ENCODE results near the gene SLC23A2. TPM values are rescaled to one million over a fixed set of nuclear protein-coding genes. Genes with fewer than 3 reads are reported as not detected.
A peak's percentile ranks its signal among the peaks of the same experiment; 100 is the strongest.
"Not testable (repeated sequence)": the region's sequence is repeated elsewhere in the genome, so short reads cannot be mapped to it uniquely, and the experiment has no call there.

Gene SLC23A2
- polyA plus RNA-seq, 2 donors: 3.1 TPM

GRCh38 chr20:4878099-4878498 is 123.2 kb downstream of the SLC23A2 start:
- H3K27ac ChIP-seq (ENCODE audit: low read depth in 2 of 2, low read length in 1 of 2); H3K4me1 ChIP-seq (ENCODE audit: control insufficient read depth in 2 of 2, insufficient read depth in 2 of 2, low read length in 1 of 2); H3K4me3 ChIP-seq (ENCODE audit: low read depth in 1 of 2, low read length in 2 of 2); H3K9me3 ChIP-seq (ENCODE audit: control insufficient read depth in 2 of 2, insufficient read depth in 1 of 2, low read depth in 1 of 2, low read length in 1 of 2); H3K27me3 ChIP-seq (ENCODE audit: control insufficient read depth in 1 of 2, insufficient read depth in 2 of 2, low read length in 2 of 2): not testable (repeated sequence)
- 83 to 85% methylated on average over 5 of the region's 5 CpGs for WGBS, 2 donors
- peaks cover 11 to 12% of the 10 kb centered on the region in 2 donors for H3K36me3 ChIP-seq (ENCODE audit: control insufficient read depth in 2 of 2, insufficient read depth in 2 of 2, low read length in 1 of 2)

- H3K4me1 ChIP-seq (ENCODE audit: control insufficient read depth in 2 of 2, insufficient read depth in 2 of 2, low read length in 1 of 2): no peaks in the 10 kb centered on the region
- H3K9me3 ChIP-seq (ENCODE audit: control insufficient read depth in 2 of 2, insufficient read depth in 1 of 2, low read depth in 1 of 2, low read length in 1 of 2): no peaks in the 10 kb centered on the region
- H3K27ac ChIP-seq (ENCODE audit: low read depth in 2 of 2, low read length in 1 of 2): no peak overlapping the region
- H3K4me3 ChIP-seq (ENCODE audit: low read depth in 1 of 2, low read length in 2 of 2): no peak overlapping the region
- 94 to 96% methylated on average over 5 of the region's 5 CpGs for WGBS, 2 donors
- no peaks in the 10 kb centered on the region for H3K27me3 ChIP-seq (ENCODE audit: control insufficient read depth in 1 of 2, insufficient read depth in 2 of 2, low read length in 2 of 2)
- H3K36me3 ChIP-seq (ENCODE audit: control insufficient read depth in 2 of 2, insufficient read depth in 2 of 2, low read length in 1 of 2): peaks cover 11 to 12% of the 10 kb centered on the region in 2 donors
These were observed 124.6 kb downstream of the SLC23A2 start for GRCh38 chr20:4876731-4877130.

- Histone ChIP-seq H3K27me3 (ENCODE audit: control insufficient read depth in 1 of 2, insufficient read depth in 2 of 2, low read length in 2 of 2) (no peaks in the 10 kb centered on the region), H3K4me1 (ENCODE audit: control insufficient read depth in 2 of 2, insufficient read depth in 2 of 2, low read length in 1 of 2) (no peaks in the 10 kb centered on the region), H3K36me3 (ENCODE audit: control insufficient read depth in 2 of 2, insufficient read depth in 2 of 2, low read length in 1 of 2) (peaks cover 11 to 14% of the 10 kb centered on the region in 2 donors), H3K27ac (ENCODE audit: low read depth in 2 of 2, low read length in 1 of 2) (no peak overlapping the region), H3K9me3 (ENCODE audit: control insufficient read depth in 2 of 2, insufficient read depth in 1 of 2, low read depth in 1 of 2, low read length in 1 of 2) (no peaks in the 10 kb centered on the region), H3K4me3 (ENCODE audit: low read depth in 1 of 2, low read length in 2 of 2) (no peak overlapping the region)
- 85 to 88% methylated on average over 4 of the region's 4 CpGs for WGBS, 2 donors
These were observed 125.0 kb downstream of the SLC23A2 start for GRCh38 chr20:4876301-4876700.

- Histone ChIP-seq H3K9me3 (ENCODE audit: control insufficient read depth in 2 of 2, insufficient read depth in 1 of 2, low read depth in 1 of 2, low read length in 1 of 2) (no peaks in the 10 kb centered on the region), H3K27ac (ENCODE audit: low read depth in 2 of 2, low read length in 1 of 2) (no peak overlapping the region), H3K36me3 (ENCODE audit: control insufficient read depth in 2 of 2, insufficient read depth in 2 of 2, low read length in 1 of 2) (peaks cover 11 to 14% of the 10 kb centered on the region in 2 donors), H3K27me3 (ENCODE audit: control insufficient read depth in 1 of 2, insufficient read depth in 2 of 2, low read length in 2 of 2) (no peaks in the 10 kb centered on the region), H3K4me1 (ENCODE audit: control insufficient read depth in 2 of 2, insufficient read depth in 2 of 2, low read length in 1 of 2) (no peaks in the 10 kb centered on the region), H3K4me3 (ENCODE audit: low read depth in 1 of 2, low read length in 2 of 2) (no peak overlapping the region)
- 57 to 63% methylated on average over 16 of the region's 16 CpGs for WGBS, 2 donors
These were observed 125.7 kb downstream of the SLC23A2 start for GRCh38 chr20:4875578-4876067.

GRCh38 chr20:4873396-4873795 is 127.9 kb downstream of the SLC23A2 start:
- Histone ChIP-seq H3K4me1 (ENCODE audit: control insufficient read depth in 2 of 2, insufficient read depth in 2 of 2, low read length in 1 of 2) (no peaks in the 10 kb centered on the region), H3K27ac (ENCODE audit: low read depth in 2 of 2, low read length in 1 of 2) (no peak overlapping the region), H3K27me3 (ENCODE audit: control insufficient read depth in 1 of 2, insufficient read depth in 2 of 2, low read length in 2 of 2) (no peaks in the 10 kb centered on the region), H3K36me3 (ENCODE audit: control insufficient read depth in 2 of 2, insufficient read depth in 2 of 2, low read length in 1 of 2) (peaks cover 11 to 14% of the 10 kb centered on the region in 2 donors), H3K9me3 (ENCODE audit: control insufficient read depth in 2 of 2, insufficient read depth in 1 of 2, low read depth in 1 of 2, low read length in 1 of 2) (no peaks in the 10 kb centered on the region), H3K4me3 (ENCODE audit: low read depth in 1 of 2, low read length in 2 of 2) (no peak overlapping the region)
- WGBS, 2 donors: 88 to 93% methylated on average over 2 of the region's 2 CpGs

GRCh38 chr20:4871486-4871885 is 129.8 kb downstream of the SLC23A2 start:
- Histone ChIP-seq H3K9me3 (ENCODE audit: control insufficient read depth in 2 of 2, insufficient read depth in 1 of 2, low read depth in 1 of 2, low read length in 1 of 2) (no peaks in the 10 kb centered on the region), H3K36me3 (ENCODE audit: control insufficient read depth in 2 of 2, insufficient read depth in 2 of 2, low read length in 1 of 2) (peaks cover 11 to 14% of the 10 kb centered on the region in 2 donors), H3K4me3 (ENCODE audit: low read depth in 1 of 2, low read length in 2 of 2) (no peak overlapping the region), H3K27me3 (ENCODE audit: control insufficient read depth in 1 of 2, insufficient read depth in 2 of 2, low read length in 2 of 2) (no peaks in the 10 kb centered on the region), H3K4me1 (ENCODE audit: control insufficient read depth in 2 of 2, insufficient read depth in 2 of 2, low read length in 1 of 2) (peaks cover 0 to 2% of the 10 kb centered on the region in 2 donors), H3K27ac (ENCODE audit: low read depth in 2 of 2, low read length in 1 of 2) (no peak overlapping the region)
- WGBS, 2 donors: 90 to 95% methylated on average over 6 of the region's 6 CpGs

GRCh38 chr20:4870906-4871305 is 130.4 kb downstream of the SLC23A2 start:
- Histone ChIP-seq H3K27me3 (ENCODE audit: control insufficient read depth in 1 of 2, insufficient read depth in 2 of 2, low read length in 2 of 2) (no peaks in the 10 kb centered on the region), H3K27ac (ENCODE audit: low read depth in 2 of 2, low read length in 1 of 2) (no peak overlapping the region), H3K4me3 (ENCODE audit: low read depth in 1 of 2, low read length in 2 of 2) (no peak overlapping the region), H3K36me3 (ENCODE audit: control insufficient read depth in 2 of 2, insufficient read depth in 2 of 2, low read length in 1 of 2) (peaks cover 11 to 14% of the 10 kb centered on the region in 2 donors), H3K9me3 (ENCODE audit: control insufficient read depth in 2 of 2, insufficient read depth in 1 of 2, low read depth in 1 of 2, low read length in 1 of 2) (no peaks in the 10 kb centered on the region), H3K4me1 (ENCODE audit: control insufficient read depth in 2 of 2, insufficient read depth in 2 of 2, low read length in 1 of 2) (peaks cover 2% of the 10 kb centered on the region in 2 donors)
- WGBS, 2 donors: 86 to 89% methylated on average over 5 of the region's 5 CpGs

- Histone ChIP-seq H3K27ac (ENCODE audit: low read depth in 2 of 2, low read length in 1 of 2) (peak overlapping the region in 1 of 2 donors; percentile 3), H3K4me3 (ENCODE audit: low read depth in 1 of 2, low read length in 2 of 2) (no peak overlapping the region), H3K36me3 (ENCODE audit: control insufficient read depth in 2 of 2, insufficient read depth in 2 of 2, low read length in 1 of 2) (peaks cover 11 to 14% of the 10 kb centered on the region in 2 donors), H3K27me3 (ENCODE audit: control insufficient read depth in 1 of 2, insufficient read depth in 2 of 2, low read length in 2 of 2) (no peaks in the 10 kb centered on the region), H3K9me3 (ENCODE audit: control insufficient read depth in 2 of 2, insufficient read depth in 1 of 2, low read depth in 1 of 2, low read length in 1 of 2) (no peaks in the 10 kb centered on the region), H3K4me1 (ENCODE audit: control insufficient read depth in 2 of 2, insufficient read depth in 2 of 2, low read length in 1 of 2) (peaks cover 2% of the 10 kb centered on the region in 2 donors)
- WGBS, 2 donors: 68 to 72% methylated on average over 20 of the region's 20 CpGs
These were observed 131.8 kb downstream of the SLC23A2 start for GRCh38 chr20:4869290-4870193.

GRCh38 chr20:4867051-4867450 is 134.3 kb downstream of the SLC23A2 start:
- no peaks in the 10 kb centered on the region for H3K27me3 ChIP-seq (ENCODE audit: control insufficient read depth in 1 of 2, insufficient read depth in 2 of 2, low read length in 2 of 2)
- H3K4me1 ChIP-seq (ENCODE audit: control insufficient read depth in 2 of 2, insufficient read depth in 2 of 2, low read length in 1 of 2): peaks cover 2% of the 10 kb centered on the region in 2 donors
- no peaks in the 10 kb centered on the region for H3K9me3 ChIP-seq (ENCODE audit: control insufficient read depth in 2 of 2, insufficient read depth in 1 of 2, low read depth in 1 of 2, low read length in 1 of 2)
- H3K36me3 ChIP-seq (ENCODE audit: control insufficient read depth in 2 of 2, insufficient read depth in 2 of 2, low read length in 1 of 2): peaks cover 0 to 8% of the 10 kb centered on the region in 2 donors
- WGBS, 2 donors: 77 to 83% methylated on average over 4 of the region's 4 CpGs
- no peak overlapping the region for H3K4me3 ChIP-seq (ENCODE audit: low read depth in 1 of 2, low read length in 2 of 2)
- H3K27ac ChIP-seq (ENCODE audit: low read depth in 2 of 2, low read length in 1 of 2): no peak overlapping the region

All from esophagus (tissue), 2 donors.